ENCODE results near the gene HOXC5. TPM values are rescaled to one million over a fixed set of nuclear protein-coding genes. Genes with fewer than 3 reads are reported as not detected.
"Not testable (repeated sequence)": the region's sequence is repeated elsewhere in the genome, so short reads cannot be mapped to it uniquely, and the experiment has no call there.

Gene HOXC5
- total RNA-seq, 1 donor from 2014 or later: not detected

DNA sequence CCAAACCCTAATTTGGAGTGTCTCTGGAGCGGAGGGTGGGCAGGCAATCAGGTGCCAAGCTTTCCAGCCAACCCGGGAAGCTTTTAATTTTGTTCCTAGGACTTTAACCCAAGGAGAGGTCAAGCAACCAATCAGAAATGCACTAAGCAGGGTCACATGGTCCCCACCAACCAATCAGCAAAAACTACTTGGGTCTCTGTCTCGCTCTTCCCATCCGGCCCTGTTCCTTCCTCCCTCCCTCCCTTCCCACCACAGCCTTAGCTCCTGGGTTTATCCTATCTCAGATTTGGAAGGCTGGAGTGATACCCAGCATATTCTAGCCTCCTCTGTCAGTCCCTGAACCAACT is 7.3 kb downstream of the HOXC5 start:
- no peak for DNase-seq (ENCODE audit: extremely low spot score, unreplicated experiment)
- H3K27me3 Mint-ChIP-seq (ENCODE audit: unreplicated experiment): peaks cover 86% of the 10 kb centered on the region
- TF ChIP-seq, protein P1, sequence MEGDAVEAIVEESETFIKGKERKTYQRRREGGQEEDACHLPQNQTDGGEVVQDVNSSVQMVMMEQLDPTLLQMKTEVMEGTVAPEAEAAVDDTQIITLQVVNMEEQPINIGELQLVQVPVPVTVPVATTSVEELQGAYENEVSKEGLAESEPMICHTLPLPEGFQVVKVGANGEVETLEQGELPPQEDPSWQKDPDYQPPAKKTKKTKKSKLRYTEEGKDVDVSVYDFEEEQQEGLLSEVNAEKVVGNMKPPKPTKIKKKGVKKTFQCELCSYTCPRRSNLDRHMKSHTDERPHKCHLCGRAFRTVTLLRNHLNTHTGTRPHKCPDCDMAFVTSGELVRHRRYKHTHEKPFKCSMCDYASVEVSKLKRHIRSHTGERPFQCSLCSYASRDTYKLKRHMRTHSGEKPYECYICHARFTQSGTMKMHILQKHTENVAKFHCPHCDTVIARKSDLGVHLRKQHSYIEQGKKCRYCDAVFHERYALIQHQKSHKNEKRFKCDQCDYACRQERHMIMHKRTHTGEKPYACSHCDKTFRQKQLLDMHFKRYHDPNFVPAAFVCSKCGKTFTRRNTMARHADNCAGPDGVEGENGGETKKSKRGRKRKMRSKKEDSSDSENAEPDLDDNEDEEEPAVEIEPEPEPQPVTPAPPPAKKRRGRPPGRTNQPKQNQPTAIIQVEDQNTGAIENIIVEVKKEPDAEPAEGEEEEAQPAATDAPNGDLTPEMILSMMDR (IDR thresholded peaks at IDR 0.05): no peak
- H3K4me1 Mint-ChIP-seq (ENCODE audit: unreplicated experiment): no peaks in the 10 kb centered on the region
- H3K36me3 Mint-ChIP-seq (ENCODE audit: unreplicated experiment): no peaks in the 10 kb centered on the region
- no peak overlapping the region for H3K4me3 Mint-ChIP-seq (ENCODE audit: unreplicated experiment)
- no peaks in the 10 kb centered on the region for H3K9me3 Mint-ChIP-seq (ENCODE audit: unreplicated experiment)
- no peak overlapping the region for H3K27ac Mint-ChIP-seq (ENCODE audit: unreplicated experiment)

DNA sequence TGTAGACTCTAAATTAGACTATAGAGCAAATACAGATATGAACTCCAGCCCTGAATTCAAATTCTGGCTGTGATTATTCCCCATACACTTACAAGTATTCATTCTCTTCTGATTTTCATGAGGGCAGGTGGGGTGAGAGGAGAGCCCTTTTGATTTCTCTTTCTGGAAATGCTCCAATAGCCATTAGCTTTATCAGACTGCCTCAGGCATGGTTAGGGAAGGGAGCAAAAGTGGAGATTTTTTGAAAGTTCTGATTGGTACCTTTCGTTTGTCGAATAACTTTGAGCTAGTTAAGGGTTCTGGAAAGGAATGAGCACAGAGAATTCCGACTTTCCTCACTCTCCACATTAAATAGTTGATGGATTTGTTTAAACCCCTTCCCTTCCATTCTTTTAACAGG is 7.8 kb downstream of the HOXC5 start:
- Mint-ChIP-seq H3K4me3 (ENCODE audit: unreplicated experiment) (no peak overlapping the region), H3K4me1 (ENCODE audit: unreplicated experiment) (no peaks in the 10 kb centered on the region), H3K27ac (ENCODE audit: unreplicated experiment) (no peak overlapping the region), H3K27me3 (ENCODE audit: unreplicated experiment) (peaks cover 86% of the 10 kb centered on the region), H3K36me3 (ENCODE audit: unreplicated experiment) (no peaks in the 10 kb centered on the region), H3K9me3 (ENCODE audit: unreplicated experiment) (no peaks in the 10 kb centered on the region)
- DNase-seq (ENCODE audit: extremely low spot score, unreplicated experiment): no peak
- TF ChIP-seq, protein P1 (IDR thresholded peaks at IDR 0.05): no peak

DNA sequence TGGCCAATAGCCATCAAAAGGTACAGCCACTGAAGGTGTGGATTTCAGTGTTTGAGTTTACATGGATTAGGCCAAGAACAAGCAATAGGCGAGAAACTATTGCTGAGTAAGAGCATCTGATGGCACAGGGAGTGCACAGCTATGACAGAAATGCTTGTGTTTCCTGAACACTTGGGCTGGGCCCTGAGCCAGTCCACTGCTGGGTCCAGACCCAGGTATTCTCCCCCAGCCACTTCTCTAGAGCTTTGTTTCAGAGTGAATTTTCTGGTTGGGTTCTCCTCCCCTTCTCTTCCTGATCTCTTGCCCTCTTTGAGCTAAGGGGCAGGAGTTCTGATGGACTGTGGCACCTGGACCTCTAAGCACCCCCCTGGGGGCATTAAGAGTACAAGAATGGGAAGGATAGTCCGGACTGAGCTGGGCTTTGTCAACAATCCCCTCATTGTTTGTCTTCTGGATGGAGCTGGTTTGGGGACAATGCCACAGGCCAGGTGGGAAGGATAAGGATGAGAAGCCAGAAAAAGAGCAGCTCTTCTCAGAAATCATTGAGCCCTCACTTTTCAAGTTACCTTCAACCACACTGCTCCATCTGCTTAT is 8.3 kb downstream of the HOXC5 start:
- Mint-ChIP-seq H3K4me3 (ENCODE audit: unreplicated experiment) (no peak overlapping the region), H3K36me3 (ENCODE audit: unreplicated experiment) (no peaks in the 10 kb centered on the region), H3K27ac (ENCODE audit: unreplicated experiment) (no peak overlapping the region), H3K27me3 (ENCODE audit: unreplicated experiment) (peaks cover 86% of the 10 kb centered on the region), H3K4me1 (ENCODE audit: unreplicated experiment) (no peaks in the 10 kb centered on the region), H3K9me3 (ENCODE audit: unreplicated experiment) (no peaks in the 10 kb centered on the region)
- DNase-seq (ENCODE audit: extremely low spot score, unreplicated experiment): no peak
- TF ChIP-seq, protein P1 (IDR thresholded peaks at IDR 0.05): no peak

DNA sequence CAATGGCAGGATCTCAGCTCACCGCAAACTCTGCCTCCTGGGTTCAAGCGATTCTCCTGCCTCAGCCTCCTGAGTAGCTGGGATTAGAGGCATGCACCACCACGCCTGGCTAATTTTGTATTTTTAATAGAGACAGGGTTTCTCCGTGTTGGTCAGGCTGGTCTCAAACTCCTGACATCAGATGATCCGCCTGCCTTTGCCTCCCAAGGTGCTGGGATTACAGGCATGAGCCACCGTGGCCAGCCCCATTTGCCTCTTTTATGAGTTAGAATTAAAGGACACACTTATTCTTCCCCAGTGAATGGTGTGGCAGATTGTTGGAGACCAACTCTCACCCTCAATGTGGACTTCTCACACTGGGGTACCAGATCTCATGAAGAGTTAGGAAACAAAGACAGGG is 9.2 kb downstream of the HOXC5 start:
- H3K27me3 Mint-ChIP-seq (ENCODE audit: unreplicated experiment): peaks cover 88% of the 10 kb centered on the region
- H3K9me3 Mint-ChIP-seq (ENCODE audit: unreplicated experiment); H3K36me3 Mint-ChIP-seq (ENCODE audit: unreplicated experiment); H3K4me1 Mint-ChIP-seq (ENCODE audit: unreplicated experiment); H3K27ac Mint-ChIP-seq (ENCODE audit: unreplicated experiment); DNase-seq (ENCODE audit: extremely low spot score, unreplicated experiment); H3K4me3 Mint-ChIP-seq (ENCODE audit: unreplicated experiment): not testable (repeated sequence)

DNA sequence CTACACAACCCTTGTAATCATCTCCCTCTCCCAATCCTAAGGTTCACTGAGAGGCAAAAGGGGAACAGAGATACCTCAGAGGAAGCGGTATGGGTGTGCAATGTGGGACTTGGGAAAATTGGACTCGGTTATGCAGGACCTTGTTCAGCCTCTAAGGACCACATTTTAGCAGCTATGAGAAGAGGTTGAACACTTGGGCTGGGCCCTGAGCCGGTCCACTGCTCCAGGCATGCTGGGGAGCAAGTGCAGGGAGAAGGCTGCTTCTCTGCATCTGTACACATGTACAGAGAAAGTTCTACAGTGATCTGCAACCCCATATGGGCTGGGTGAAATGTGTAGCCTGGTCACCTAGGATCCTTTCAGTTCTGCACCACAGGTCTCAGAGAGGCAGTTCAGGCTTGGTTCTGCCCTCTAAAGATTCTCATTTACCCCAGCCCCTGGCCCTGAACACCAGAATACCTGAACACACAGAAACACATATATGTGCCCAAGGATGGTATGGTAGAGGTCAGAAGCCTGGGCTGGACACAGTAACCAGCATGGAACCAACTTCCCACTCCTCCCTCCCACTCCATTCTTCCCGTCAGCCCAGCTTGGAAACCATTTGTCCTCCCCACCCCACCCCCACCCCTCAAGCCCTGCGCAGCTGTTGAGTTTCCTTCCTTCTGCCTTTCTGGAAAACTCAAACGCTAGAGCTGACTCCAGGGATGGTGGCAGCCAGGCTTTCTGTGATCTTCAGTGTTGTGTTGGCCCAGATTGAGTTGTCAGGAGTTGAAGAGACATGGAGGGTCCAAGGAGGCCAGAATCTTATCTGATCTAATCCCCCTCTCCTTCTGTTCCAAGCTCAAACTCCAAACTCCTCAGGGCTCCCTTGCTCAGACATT is 10.4 kb downstream of the HOXC5 start:
- TF ChIP-seq, protein P1 (IDR thresholded peaks at IDR 0.05): no peak
- Mint-ChIP-seq H3K4me3 (ENCODE audit: unreplicated experiment) (no peak overlapping the region), H3K9me3 (ENCODE audit: unreplicated experiment) (no peaks in the 10 kb centered on the region), H3K27me3 (ENCODE audit: unreplicated experiment) (peaks cover 92% of the 10 kb centered on the region), H3K4me1 (ENCODE audit: unreplicated experiment) (no peaks in the 10 kb centered on the region), H3K27ac (ENCODE audit: unreplicated experiment) (no peak overlapping the region), H3K36me3 (ENCODE audit: unreplicated experiment) (no peaks in the 10 kb centered on the region)
- no peak for DNase-seq (ENCODE audit: extremely low spot score, unreplicated experiment)
